Esophagus muscularis mucosa (tissue), 4 donors: Measurements from ENCODE around the gene SNX2. TPM values are rescaled to one million over a fixed set of nuclear protein-coding genes. Genes with fewer than 3 reads are reported as not detected.

Experiments
- DNase-seq: peaks from one replicate; pipeline ENCODE4 v3.0.0-alpha.2; 2017; ENCODE audit errors: extremely low spot score
- H3K27ac ChIP-seq, 4 donors: fragments of 200-600 bp; sonication (generic); replicated peaks in 1 of 4; 1 replicate in 3 of 4; 2 replicates in 1 of 4; pipeline ENCODE4 v1.5.1; 2016 to 2019; ENCODE audit warnings: mild to moderate bottlenecking in 1 of 4
- H3K27me3 ChIP-seq, 4 donors: fragments of 200-600 bp; sonication (generic); one replicate each; pipeline versions ENCODE4 v1.5.1 to v1.6.0; 2016 to 2019
- H3K36me3 ChIP-seq, 4 donors: fragments of 200-600 bp; sonication (generic); one replicate each; pipeline ENCODE4 v1.5.1; 2016 to 2019
- H3K4me1 ChIP-seq, 4 donors: fragments of 200-600 bp; sonication (generic); one replicate each; pipeline ENCODE4 v1.5.1; 2016 to 2019
- H3K4me3 ChIP-seq, 4 donors: fragments of 200-600 bp; sonication (generic); 1 replicate in 2 of 4; 2 replicates in 2 of 4; pipeline ENCODE4 v1.5.1; 2016 to 2019; ENCODE audit warnings: mild to moderate bottlenecking in 4 of 4, moderate library complexity in 1 of 4
- H3K9me3 ChIP-seq, 4 donors: fragments of 200-600 bp; sonication (generic); 1 replicate in 3 of 4; 2 replicates in 1 of 4; pipeline ENCODE4 v1.5.1; 2016 to 2019
- CTCF ChIP-seq, 3 experiments: fragments of 200-600 bp in 2 of 3; fragments of 450-650 bp in 1 of 3; sonication (generic) in 2 of 3; IDR thresholded peaks; one replicate each; pipeline ENCODE4 v1.5.1; 2017 to 2019; ENCODE audit warnings: antibody characterized with exemption in 3 of 3, mild to moderate bottlenecking in 2 of 3, moderate library complexity in 1 of 3
- EP300 ChIP-seq: sonication (generic); formaldehyde crosslinking; IDR thresholded peaks from one replicate; pipeline ENCODE4 v1.6.1; 2017; ENCODE audit warnings: antibody characterized with exemption
- POLR2A ChIP-seq: fragments of 450-650 bp; IDR thresholded peaks from one replicate; pipeline ENCODE4 v1.6.1; 2017; ENCODE audit warnings: antibody characterized with exemption, moderate library complexity, mild to moderate bottlenecking, low read depth
- POLR2AphosphoS5 ChIP-seq, 2 donors: sonication (generic); formaldehyde crosslinking; IDR thresholded peaks; one replicate each; pipeline ENCODE4 v1.6.1; 2017; ENCODE audit warnings: antibody characterized with exemption in 2 of 2
- WGBS: methylation state at CpG from one replicate; pipeline ENCODE4 v1.1.5; 2018; 5-methylcytosine and 5-hydroxymethylcytosine counted together
- intact Hi-C: fragments of 100-400 bp; cut with DNase I; formaldehyde crosslinking; loops from one replicate; pipeline ENCODE4 v1.15.1; 2023
- total RNA-seq, 4 donors: library from RNA; depleted of rRNA; stranded (reverse); fragments of >200 nt; gene quantifications; one replicate each; pipeline versions ENCODE4 v1.1.0 to v1.2.1, GENCODE V29; 2016

The SNX2 gene
- total RNA-seq, 4 donors from 2014 or later: 62.1 to 86.0 (median 75.4) TPM

DNA sequence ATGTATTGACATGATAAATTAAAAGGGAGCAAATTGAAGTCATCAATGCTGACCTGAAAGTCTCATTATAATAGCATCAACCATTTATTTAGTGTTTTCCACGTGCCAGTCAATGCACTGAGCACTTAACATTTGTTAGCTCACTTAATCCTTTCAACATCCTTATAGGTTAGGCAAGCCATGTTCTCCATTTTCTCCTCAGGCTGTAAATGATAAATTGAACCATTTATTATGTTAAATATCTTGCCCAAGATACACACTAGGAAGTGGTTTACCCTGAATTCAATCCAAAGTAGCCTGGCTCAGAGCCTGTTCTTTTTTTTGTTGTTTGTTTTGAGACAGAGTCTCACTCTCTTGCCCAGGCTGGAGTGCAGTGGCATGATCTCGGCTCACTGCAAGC is 25.0 kb upstream of the SNX2 start:
- 64% methylated on average over 2 of the region's 2 CpGs for WGBS
- TF ChIP-seq POLR2AphosphoS5 (IDR thresholded peaks at IDR 0.05) (no peak), EP300 (no peak), CTCF (IDR thresholded peaks at IDR 0.05) (no peak), POLR2A (no peak)
- intact Hi-C loops: no loop called here
- Histone ChIP-seq H3K27ac (no peak overlapping the region), H3K9me3 (no peaks in the 10 kb centered on the region), H3K36me3 (no peaks in the 10 kb centered on the region), H3K4me3 (no peak overlapping the region), H3K27me3 (no peaks in the 10 kb centered on the region), H3K4me1 (no peaks in the 10 kb centered on the region)
- DNase-seq: no peak

DNA sequence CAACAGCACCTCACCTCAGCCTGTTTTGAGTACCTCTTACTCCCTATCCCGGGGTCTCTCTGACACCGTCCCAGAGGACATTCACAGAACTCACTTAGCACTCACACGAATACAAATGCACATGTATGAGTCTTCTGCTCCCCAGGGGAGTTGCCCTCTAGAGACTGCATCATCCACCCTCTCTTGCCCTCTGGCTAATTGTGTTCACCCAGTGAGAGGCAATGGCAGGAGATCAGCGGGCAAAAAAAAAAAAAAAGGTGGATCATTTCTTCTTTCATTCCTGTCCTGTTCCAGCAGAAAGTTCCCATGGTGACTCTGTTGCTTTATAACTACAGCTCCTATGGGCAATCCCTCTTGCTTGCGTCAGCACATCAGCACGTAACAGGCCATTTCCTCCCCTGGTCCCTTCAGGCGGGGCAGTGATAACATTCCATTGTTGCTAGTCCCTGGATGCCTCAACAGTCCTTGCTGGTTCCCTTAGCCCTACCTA is 23.5 kb upstream of the SNX2 start:
- no peak for DNase-seq
- 71% methylated on average over 7 of the region's 7 CpGs for WGBS
- TF ChIP-seq POLR2AphosphoS5 (IDR thresholded peaks at IDR 0.05): no peak
- no peak for TF ChIP-seq POLR2A
- no peak for TF ChIP-seq EP300
- no peak for TF ChIP-seq CTCF (IDR thresholded peaks at IDR 0.05)
- H3K27ac ChIP-seq: no peak overlapping the region
- H3K4me3 ChIP-seq: no peak overlapping the region
- H3K4me1 ChIP-seq: no peaks in the 10 kb centered on the region
- H3K27me3 ChIP-seq: no peaks in the 10 kb centered on the region
- intact Hi-C loops: no loop called here
- no peaks in the 10 kb centered on the region for H3K36me3 ChIP-seq
- no peaks in the 10 kb centered on the region for H3K9me3 ChIP-seq

- Histone ChIP-seq H3K27ac (no peak overlapping the region), H3K36me3 (no peaks in the 10 kb centered on the region), H3K27me3 (no peaks in the 10 kb centered on the region), H3K9me3 (no peaks in the 10 kb centered on the region), H3K4me1 (peaks cover 0 to 6% (median 0%) of the 10 kb centered on the region in 4 donors), H3K4me3 (no peak overlapping the region)
- no peak for DNase-seq
- TF ChIP-seq POLR2A: no peak
- TF ChIP-seq CTCF (IDR thresholded peaks at IDR 0.05): no peak
- no peak for TF ChIP-seq POLR2AphosphoS5 (IDR thresholded peaks at IDR 0.05)
- no peak for TF ChIP-seq EP300
- intact Hi-C loops: no loop called here
Observed at GRCh38 chr5:122753500-122753899, 21.4 kb upstream of the SNX2 start.

DNA sequence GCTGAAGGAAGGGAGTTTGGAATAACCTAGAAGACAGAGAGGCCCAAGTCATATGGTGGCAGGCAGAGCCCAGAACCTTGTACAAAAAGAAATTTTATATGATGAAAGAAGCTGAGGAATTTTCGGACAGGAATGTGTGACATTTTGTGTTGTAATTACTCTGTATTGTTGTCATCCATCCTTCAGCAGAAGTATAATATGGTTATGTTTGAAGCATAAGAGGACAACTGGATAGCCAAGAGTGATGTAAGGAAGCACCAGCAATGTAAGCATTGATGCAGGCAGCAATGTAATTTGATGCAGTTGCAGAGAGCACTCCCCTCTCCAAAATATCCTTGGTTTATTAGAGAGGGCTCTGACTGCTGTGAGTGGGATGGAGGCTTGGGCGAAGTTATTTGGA is 19.1 kb upstream of the SNX2 start:
- TF ChIP-seq POLR2AphosphoS5 (IDR thresholded peaks at IDR 0.05): no peak
- no peak for TF ChIP-seq CTCF (IDR thresholded peaks at IDR 0.05)
- TF ChIP-seq EP300: no peak
- TF ChIP-seq POLR2A: no peak
- peaks cover 0 to 6% (median 0%) of the 10 kb centered on the region in 4 donors for H3K4me1 ChIP-seq
- no peaks in the 10 kb centered on the region for H3K27me3 ChIP-seq
- WGBS: 93% methylated on average over 2 of the region's 2 CpGs
- H3K4me3 ChIP-seq: no peak overlapping the region
- H3K9me3 ChIP-seq: no peaks in the 10 kb centered on the region
- no peak for DNase-seq
- intact Hi-C loops: no loop called here
- H3K36me3 ChIP-seq: no peaks in the 10 kb centered on the region
- no peak overlapping the region for H3K27ac ChIP-seq

GRCh38 chr5:122756264-122756911 is 18.5 kb upstream of the SNX2 start:
- no peaks in the 10 kb centered on the region for H3K27me3 ChIP-seq
- peak overlapping the region in 1 of 4 donors; percentile 40 for H3K27ac ChIP-seq
- no peak for DNase-seq
- TF ChIP-seq POLR2AphosphoS5 (IDR thresholded peaks at IDR 0.05) (no peak), EP300 (no peak), POLR2A (no peak)
- intact Hi-C loops: no loop called here
- no peaks in the 10 kb centered on the region for H3K36me3 ChIP-seq
- H3K4me3 ChIP-seq: no peak overlapping the region
- WGBS: 74% methylated on average over 2 of the region's 2 CpGs
- H3K4me1 ChIP-seq: peaks cover 0 to 6% (median 0%) of the 10 kb centered on the region in 4 donors
- no peaks in the 10 kb centered on the region for H3K9me3 ChIP-seq
